Anterior cingulate cortex (tissue), 58 donors: Measurements from ENCODE around the gene KIF26A.

ENCODE experiments used
- DNase-seq, 58 donors: peaks; one replicate each; lab custom pipeline; 2025; lab: John Stamatoyannopoulos, UW

Gene KIF26A

DNA sequence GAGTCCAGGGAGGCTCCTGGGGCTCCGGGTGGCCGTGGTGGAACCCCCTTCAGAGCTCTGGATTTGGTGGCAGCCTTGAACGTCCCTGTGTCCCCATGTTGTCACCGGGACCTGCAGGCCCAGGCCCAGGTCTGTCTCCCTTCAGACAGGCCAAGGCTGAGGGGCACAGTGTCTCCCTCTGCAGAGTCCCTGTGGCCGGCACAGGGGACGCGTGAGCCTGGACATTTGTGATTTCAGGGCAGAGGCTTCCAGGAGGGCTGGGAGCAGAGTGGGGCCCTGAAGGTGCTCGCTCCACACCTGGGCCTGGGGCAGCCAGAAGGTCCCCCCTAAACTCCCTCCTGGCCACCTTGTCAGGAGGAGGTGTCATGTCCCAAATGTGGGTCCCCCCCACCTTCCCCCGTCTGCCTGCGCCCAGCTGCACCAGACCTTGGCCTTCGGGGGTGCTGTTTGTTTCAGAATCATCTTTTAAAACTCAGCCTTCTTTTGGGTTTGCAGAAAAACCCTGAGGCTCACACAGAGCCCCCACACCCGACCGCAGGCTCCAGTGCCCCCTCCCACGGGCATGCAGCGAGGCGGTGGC is 47.6 kb downstream of the KIF26A start:
- DNase-seq = no peak

- no peak for DNase-seq
Measured at GRCh38 chr14:104186575-104186974, 48.2 kb downstream of the KIF26A start.

- peak in 5 of 58 donors; percentile 13 to 46 (median 30) for DNase-seq
Measured at GRCh38 chr14:104187121-104187889, 48.9 kb downstream of the KIF26A start.

GRCh38 chr14:104187931-104188726 is 49.7 kb downstream of the KIF26A start:
- DNase-seq = no peak

- DNase-seq = no peak
Measured at GRCh38 chr14:104188727-104189400, 50.5 kb downstream of the KIF26A start.

- no peak for DNase-seq
Measured at GRCh38 chr14:104189629-104190335, 51.4 kb downstream of the KIF26A start.

GRCh38 chr14:104190396-104191000 is 52.1 kb downstream of the KIF26A start:
- DNase-seq = no peak

GRCh38 chr14:104191409-104191997 is 53.1 kb downstream of the KIF26A start:
- DNase-seq = no peak

- no peak for DNase-seq
Measured at GRCh38 chr14:104192146-104192882, 53.9 kb downstream of the KIF26A start.

- DNase-seq = no peak
Measured at GRCh38 chr14:104192883-104193245, 54.5 kb downstream of the KIF26A start.

- DNase-seq = no peak
Measured at GRCh38 chr14:104194016-104194415, 55.6 kb downstream of the KIF26A start.

GRCh38 chr14:104194716-104195115 is 56.3 kb downstream of the KIF26A start:
- no peak for DNase-seq

DNA sequence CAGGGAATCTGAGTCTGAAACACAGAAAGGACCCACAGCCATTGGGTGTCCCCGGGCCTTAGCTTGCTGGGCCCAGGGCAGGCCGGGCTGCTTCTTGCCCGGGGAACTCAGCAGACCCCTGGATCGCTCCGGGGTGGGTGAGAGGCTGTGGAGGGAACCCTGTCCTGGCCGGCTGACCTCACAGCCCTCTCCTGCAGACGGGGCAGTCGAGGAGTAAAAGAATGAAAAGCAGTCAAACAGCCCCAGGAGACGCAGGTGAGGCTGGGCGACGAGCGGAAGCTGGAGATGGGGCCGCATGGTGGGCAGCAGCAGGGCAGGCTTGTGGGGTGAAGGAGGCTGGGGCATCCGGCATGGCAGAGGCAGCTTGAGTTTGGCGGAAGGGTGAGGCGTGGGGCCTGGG is 57.0 kb downstream of the KIF26A start:
- no peak for DNase-seq

DNA sequence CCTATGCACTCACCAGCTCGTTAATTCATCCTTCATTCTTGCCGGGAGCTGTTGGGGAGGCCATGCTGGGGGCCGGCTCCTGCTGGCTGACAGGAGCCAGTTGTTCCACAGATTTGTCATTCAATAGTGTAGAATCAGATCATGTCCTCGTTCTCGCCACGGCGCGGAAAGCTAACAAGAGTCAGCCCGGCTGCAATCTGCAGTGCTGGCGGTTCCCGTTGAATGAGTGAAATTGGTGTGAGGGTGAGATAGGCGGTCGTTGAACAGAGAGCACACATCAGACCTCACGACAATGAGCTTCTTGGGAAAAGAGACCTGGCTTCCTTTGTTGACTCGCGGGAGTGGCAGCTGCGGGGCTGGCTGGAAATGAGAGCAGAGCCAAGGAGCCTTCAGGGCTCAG is 57.5 kb downstream of the KIF26A start:
- DNase-seq = no peak

DNA sequence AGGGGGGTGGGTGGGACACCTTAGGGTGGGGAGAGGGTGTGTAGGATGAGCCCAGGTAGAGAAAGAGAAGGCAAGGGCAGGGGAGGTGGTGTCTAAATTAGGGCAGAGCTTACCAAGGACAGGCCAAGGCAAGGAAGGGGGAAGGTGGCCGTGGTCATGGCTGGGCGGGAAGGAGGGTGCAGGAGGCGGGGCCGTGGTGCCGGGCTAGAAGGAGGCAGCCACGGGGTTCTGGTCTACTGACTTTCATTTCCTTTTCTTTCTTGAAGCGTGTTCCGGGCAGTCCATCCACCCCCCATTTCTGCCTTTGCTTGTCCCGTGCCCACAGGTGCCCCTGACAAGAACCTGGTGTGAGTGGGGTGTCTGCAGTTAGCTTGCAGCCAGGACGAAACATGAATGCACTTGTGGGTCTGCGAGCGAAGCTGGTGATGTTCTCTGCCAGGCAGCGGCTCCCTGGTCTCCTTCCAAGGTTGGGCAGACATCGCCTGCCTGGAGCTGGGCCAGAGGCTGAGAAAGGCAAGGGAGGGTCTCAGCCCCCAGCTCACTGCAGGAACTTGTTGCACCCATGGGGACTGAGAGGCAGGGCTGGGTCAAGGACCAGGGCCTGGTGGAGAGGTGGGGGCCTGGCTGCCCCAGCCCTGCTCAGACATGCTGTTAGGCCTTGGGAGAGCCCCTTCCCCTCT is 58.2 kb downstream of the KIF26A start:
- DNase-seq = peak in 1 of 58 donors; percentile 15

- DNase-seq = no peak
Measured at GRCh38 chr14:104197449-104198247, 59.3 kb downstream of the KIF26A start.

DNA sequence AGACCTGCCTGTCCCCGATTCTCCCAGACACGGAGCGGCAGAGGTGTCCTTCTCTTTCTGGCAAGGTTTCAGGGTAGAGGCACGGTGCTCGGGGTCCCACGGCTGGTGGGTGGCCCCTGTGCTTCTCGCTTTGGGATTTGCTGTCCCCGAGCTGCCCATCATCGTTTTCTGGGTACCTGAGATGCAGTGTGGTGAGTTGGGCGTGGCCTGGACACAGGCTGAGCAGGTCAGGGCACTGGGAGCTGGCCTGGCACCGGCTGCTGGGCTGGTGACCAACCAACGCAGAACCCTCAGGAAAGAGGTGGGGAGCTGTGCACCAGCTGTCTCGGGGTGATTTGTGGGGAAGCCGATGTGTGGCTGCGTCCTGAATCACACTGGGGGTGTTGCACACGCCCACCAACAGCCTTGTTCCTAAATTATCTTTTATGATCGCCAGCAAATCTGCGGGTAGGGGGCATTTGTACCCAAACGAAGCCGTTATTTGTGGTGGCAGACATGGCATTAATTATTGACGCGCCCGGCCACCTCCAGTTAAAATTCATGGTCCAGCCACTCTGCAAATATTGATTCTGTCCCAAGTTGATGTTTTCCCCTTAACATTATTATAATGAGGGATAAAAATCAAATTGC is 61.0 kb downstream of the KIF26A start:
- DNase-seq = peak in 1 of 58 donors; percentile 51
